ENCODE results near the gene ANO1. TPM values are rescaled to one million over a fixed set of nuclear protein-coding genes. Genes with fewer than 3 reads are reported as not detected.

The ANO1 gene
- total RNA-seq, 6 experiments from 2014 or later: 32.1 to 292 (median 78.0) TPM

DNA sequence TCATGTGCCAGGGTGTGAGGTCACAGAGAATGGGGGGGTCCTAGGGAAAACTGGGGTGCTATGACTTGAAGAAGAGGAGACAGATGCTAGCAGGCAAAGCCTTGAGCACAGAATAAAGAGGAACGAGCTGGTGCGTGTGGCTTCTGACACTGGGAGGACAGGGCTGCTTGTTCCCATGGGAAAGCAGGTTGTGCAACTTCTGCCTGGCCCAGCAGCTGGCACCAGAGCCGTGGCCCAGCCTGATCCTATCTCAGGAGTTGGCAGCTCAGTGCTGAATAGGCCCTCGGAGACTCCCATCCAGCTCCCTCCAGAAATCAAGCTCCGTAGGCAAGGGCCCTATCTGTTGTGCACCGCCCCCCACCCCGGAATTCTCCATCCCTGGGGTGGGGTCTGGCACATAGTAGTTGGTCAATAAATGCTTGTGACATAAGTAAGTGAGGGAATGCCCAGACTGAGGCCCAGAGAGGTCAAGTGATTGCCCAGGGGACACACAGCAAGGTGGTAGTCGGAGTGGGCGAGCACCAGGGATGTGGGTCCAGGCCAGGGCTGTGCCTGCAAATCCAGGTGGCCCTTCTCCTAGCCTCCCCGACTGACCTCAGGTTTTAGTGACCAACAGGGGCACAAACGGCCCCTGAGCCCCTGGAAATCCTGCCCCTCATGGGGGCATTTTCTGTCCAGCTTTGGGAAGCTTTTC lies 105.5 kb downstream of the ANO1 start:
- intact Hi-C loops (cut with DNase I): no loop called here
- DNase-seq (peak in 1 of 3 donors; percentile 64), ATAC-seq (peak; percentile 65 to 91 (median 76))
- WGBS (ENCODE audit: insufficient coverage, low coverage, low lambda C conversion rate, missing lambda C conversion rate): no CpG with 5 or more reads among the region's 11 CpGs
- Histone ChIP-seq H3K4me3 (no peak overlapping the region), H3K4me1 (no peaks in the 10 kb centered on the region), H3K9me3 (no peaks in the 10 kb centered on the region), H3K27me3 (no peaks in the 10 kb centered on the region), H3K36me3 (peaks cover 0 to 80% (median 10%) of the 10 kb centered on the region in 4 donors), H3K27ac (no peak overlapping the region)
- TF ChIP-seq, protein P1, sequence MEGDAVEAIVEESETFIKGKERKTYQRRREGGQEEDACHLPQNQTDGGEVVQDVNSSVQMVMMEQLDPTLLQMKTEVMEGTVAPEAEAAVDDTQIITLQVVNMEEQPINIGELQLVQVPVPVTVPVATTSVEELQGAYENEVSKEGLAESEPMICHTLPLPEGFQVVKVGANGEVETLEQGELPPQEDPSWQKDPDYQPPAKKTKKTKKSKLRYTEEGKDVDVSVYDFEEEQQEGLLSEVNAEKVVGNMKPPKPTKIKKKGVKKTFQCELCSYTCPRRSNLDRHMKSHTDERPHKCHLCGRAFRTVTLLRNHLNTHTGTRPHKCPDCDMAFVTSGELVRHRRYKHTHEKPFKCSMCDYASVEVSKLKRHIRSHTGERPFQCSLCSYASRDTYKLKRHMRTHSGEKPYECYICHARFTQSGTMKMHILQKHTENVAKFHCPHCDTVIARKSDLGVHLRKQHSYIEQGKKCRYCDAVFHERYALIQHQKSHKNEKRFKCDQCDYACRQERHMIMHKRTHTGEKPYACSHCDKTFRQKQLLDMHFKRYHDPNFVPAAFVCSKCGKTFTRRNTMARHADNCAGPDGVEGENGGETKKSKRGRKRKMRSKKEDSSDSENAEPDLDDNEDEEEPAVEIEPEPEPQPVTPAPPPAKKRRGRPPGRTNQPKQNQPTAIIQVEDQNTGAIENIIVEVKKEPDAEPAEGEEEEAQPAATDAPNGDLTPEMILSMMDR (IDR thresholded peaks at IDR 0.05): no peak
- no peak for TF ChIP-seq POLR2A (IDR thresholded peaks at IDR 0.05)

DNA sequence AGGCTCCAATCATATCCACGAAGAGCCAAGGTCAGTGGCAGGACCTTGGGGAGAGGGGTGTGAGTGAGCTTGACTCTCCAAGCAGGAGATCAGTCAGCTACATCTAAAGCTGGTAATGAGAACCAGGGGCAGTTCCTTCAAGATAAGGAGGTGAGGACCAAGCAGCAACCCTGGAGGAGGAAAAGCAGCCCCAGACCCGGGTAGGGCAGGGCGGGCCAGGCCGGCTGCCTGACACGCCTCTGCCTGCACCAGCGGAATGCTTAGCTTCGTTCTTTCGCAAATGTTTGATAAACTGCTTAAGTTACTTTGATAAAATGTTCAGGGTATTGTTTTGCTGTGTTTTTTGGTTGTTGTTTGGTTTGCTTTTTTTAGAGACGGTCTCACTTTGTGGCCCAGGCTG lies 106.3 kb downstream of the ANO1 start:
- TF ChIP-seq POLR2A (IDR thresholded peaks at IDR 0.05): no peak
- TF ChIP-seq, protein P1 (IDR thresholded peaks at IDR 0.05): no peak
- 83% methylated on average over 1 of the region's 9 CpGs for WGBS (ENCODE audit: insufficient coverage, low coverage, low lambda C conversion rate, missing lambda C conversion rate)
- Histone ChIP-seq H3K27ac (no peak overlapping the region), H3K27me3 (no peaks in the 10 kb centered on the region), H3K4me3 (no peak overlapping the region), H3K9me3 (no peaks in the 10 kb centered on the region), H3K36me3 (peaks cover 0 to 78% (median 10%) of the 10 kb centered on the region in 4 donors), H3K4me1 (no peaks in the 10 kb centered on the region)
- intact Hi-C loops (cut with DNase I): no loop called here
- DNase-seq (no peak), ATAC-seq (no peak)

DNA sequence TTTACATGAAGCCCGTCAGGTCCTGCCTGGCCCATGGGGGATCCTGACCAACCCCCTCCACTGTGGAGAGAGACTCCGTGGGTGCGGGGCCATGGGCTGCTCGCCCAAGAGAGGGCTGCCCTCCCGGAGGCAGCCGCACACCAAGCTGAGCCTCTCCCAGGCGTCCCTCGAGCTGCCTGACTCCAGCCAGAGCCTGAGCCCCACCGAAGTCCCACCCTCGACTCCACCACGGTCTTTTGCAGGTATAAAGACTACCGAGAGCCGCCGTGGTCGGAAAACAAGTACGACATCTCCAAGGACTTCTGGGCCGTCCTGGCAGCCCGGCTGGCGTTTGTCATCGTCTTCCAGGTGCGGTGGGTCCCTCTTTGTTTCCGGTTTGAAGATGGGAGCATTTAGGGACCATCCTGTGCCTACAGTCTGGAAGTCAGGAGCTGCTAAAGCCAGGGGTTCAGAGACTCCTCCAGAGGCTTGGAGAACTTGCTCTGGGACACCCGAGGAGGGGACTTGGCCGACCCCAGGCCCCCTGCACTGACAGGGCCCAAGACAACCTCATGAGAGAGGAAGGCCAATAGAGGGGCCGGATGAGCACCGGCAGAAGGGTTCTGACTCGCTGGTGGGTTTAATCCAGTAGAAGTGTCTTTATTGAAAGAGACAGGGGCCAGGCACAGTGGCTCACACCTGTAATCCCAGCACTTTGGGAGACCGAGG lies 107.4 kb downstream of the ANO1 start:
- WGBS (ENCODE audit: insufficient coverage, low coverage, low lambda C conversion rate, missing lambda C conversion rate): 70% methylated on average over 2 of the region's 28 CpGs
- Histone ChIP-seq H3K27me3 (no peaks in the 10 kb centered on the region), H3K4me1 (no peaks in the 10 kb centered on the region), H3K9me3 (no peaks in the 10 kb centered on the region), H3K27ac (no peak overlapping the region), H3K4me3 (no peak overlapping the region), H3K36me3 (peaks cover 0 to 70% (median 10%) of the 10 kb centered on the region in 4 donors)
- DNase-seq (no peak), ATAC-seq (peak in 1 of 4 donors; percentile 2)
- TF ChIP-seq, protein P1 (IDR thresholded peaks at IDR 0.05): no peak
- TF ChIP-seq POLR2A (IDR thresholded peaks at IDR 0.05): no peak
- intact Hi-C loops (cut with DNase I): no loop called here

DNA sequence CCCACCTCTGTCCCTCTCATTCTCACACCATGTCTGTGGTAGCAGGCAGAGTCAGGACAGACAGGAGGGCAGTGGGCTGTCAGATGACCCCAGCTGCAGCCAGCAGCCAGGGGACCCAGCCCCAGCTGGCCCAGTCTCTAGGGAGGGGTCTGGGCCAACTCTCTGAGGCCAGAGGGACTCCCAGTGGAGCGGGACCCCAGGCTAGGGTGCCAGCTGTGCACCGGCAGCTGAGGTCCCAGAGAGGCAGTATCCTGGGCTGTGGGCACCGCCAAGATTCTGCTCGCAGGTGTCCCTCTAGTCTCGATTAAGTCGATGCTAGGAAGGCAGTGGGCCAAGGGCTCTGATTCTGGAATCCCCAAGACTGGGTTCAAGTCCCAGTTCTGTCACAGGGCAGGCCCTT lies 108.3 kb downstream of the ANO1 start:
- WGBS (ENCODE audit: insufficient coverage, low coverage, low lambda C conversion rate, missing lambda C conversion rate): no CpG with 5 or more reads among the region's 6 CpGs
- intact Hi-C loops (cut with DNase I): no loop called here
- Histone ChIP-seq H3K27me3 (no peaks in the 10 kb centered on the region), H3K4me1 (no peaks in the 10 kb centered on the region), H3K9me3 (no peaks in the 10 kb centered on the region), H3K27ac (no peak overlapping the region), H3K4me3 (no peak overlapping the region), H3K36me3 (peaks cover 0 to 61% (median 7%) of the 10 kb centered on the region in 4 donors)
- no peak for ATAC-seq
- TF ChIP-seq POLR2A (IDR thresholded peaks at IDR 0.05): no peak
- TF ChIP-seq, protein P1 (IDR thresholded peaks at IDR 0.05): no peak
- DNase-seq: no peak
